ENCODE measurements around the gene ANKRD42. TPM values are rescaled to one million over a fixed set of nuclear protein-coding genes. Genes with fewer than 3 reads are reported as not detected.

Gene ANKRD42
- total and polyA plus RNA-seq, 9 of the 15 experiments (the other 6 are each of a cell fraction or from before 2014, with no cell fraction given): 2.8 to 9.1 (median 6.1) TPM

DNA sequence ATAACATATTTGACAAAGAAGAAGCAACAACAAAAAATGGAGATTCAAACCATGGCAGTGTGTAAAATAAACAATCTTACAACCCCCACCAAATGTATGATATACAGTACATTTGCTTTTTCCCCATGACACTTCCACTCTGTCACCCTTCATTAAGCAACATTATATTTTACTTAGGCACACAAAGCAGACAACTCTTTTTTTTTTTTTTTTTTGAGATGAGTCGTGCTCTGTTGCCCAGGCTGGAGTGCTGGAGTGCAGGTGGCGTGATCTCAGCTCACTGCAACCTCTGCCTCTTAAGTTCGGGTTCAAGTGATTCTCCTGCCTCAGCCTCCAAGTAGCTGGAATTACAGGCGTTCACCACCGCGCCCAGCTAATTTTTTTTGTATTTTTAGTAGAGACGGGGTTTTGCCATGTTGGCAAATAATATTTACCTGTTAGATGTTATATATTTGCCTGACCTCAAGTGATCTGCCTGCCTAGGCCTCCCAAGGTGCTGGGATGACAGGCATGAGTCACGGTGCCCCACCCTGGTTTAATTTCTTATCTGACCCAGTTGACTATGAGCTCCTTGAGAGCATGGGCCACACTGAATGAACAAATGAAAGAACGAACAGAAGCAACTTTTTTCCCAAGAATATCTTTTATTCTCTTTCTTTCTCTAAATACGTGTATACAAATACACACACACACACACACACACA, 42.1 kb upstream of the ANKRD42 start (continued):
- TF ChIP-seq, protein P1, sequence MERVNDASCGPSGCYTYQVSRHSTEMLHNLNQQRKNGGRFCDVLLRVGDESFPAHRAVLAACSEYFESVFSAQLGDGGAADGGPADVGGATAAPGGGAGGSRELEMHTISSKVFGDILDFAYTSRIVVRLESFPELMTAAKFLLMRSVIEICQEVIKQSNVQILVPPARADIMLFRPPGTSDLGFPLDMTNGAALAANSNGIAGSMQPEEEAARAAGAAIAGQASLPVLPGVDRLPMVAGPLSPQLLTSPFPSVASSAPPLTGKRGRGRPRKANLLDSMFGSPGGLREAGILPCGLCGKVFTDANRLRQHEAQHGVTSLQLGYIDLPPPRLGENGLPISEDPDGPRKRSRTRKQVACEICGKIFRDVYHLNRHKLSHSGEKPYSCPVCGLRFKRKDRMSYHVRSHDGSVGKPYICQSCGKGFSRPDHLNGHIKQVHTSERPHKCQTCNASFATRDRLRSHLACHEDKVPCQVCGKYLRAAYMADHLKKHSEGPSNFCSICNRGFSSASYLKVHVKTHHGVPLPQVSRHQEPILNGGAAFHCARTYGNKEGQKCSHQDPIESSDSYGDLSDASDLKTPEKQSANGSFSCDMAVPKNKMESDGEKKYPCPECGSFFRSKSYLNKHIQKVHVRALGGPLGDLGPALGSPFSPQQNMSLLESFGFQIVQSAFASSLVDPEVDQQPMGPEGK (CRISPR knock-in tag; IDR thresholded peaks at IDR 0.05; ENCODE audit: borderline replicate concordance): no peak
- TF ChIP-seq RBM25 (IDR thresholded peaks at IDR 0.05; ENCODE audit: low read depth, low read length, severe bottlenecking) (no peak), RHOXF2B (CRISPR knock-in tag; conservative IDR thresholded peaks at IDR 0.05) (no peak), KLF6 (CRISPR knock-in tag; IDR thresholded peaks at IDR 0.05; ENCODE audit: borderline replicate concordance) (no peak), PCBP1 (IDR thresholded peaks at IDR 0.05; ENCODE audit: low read depth, low read length, poor library complexity, severe bottlenecking) (no peak), EHMT2 (IDR thresholded peaks at IDR 0.05) (no peak; the same call in 1 of the 2 replicates), ZNF133 (CRISPR knock-in tag; IDR thresholded peaks at IDR 0.05) (no peak)
- TF ChIP-seq, protein P2, sequence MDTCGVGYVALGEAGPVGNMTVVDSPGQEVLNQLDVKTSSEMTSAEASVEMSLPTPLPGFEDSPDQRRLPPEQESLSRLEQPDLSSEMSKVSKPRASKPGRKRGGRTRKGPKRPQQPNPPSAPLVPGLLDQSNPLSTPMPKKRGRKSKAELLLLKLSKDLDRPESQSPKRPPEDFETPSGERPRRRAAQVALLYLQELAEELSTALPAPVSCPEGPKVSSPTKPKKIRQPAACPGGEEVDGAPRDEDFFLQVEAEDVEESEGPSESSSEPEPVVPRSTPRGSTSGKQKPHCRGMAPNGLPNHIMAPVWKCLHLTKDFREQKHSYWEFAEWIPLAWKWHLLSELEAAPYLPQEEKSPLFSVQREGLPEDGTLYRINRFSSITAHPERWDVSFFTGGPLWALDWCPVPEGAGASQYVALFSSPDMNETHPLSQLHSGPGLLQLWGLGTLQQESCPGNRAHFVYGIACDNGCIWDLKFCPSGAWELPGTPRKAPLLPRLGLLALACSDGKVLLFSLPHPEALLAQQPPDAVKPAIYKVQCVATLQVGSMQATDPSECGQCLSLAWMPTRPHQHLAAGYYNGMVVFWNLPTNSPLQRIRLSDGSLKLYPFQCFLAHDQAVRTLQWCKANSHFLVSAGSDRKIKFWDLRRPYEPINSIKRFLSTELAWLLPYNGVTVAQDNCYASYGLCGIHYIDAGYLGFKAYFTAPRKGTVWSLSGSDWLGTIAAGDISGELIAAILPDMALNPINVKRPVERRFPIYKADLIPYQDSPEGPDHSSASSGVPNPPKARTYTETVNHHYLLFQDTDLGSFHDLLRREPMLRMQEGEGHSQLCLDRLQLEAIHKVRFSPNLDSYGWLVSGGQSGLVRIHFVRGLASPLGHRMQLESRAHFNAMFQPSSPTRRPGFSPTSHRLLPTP (IDR thresholded peaks at IDR 0.05; ENCODE audit: borderline replicate concordance, extremely low read depth, insufficient read length): no peak
- TF ChIP-seq, protein P3, sequence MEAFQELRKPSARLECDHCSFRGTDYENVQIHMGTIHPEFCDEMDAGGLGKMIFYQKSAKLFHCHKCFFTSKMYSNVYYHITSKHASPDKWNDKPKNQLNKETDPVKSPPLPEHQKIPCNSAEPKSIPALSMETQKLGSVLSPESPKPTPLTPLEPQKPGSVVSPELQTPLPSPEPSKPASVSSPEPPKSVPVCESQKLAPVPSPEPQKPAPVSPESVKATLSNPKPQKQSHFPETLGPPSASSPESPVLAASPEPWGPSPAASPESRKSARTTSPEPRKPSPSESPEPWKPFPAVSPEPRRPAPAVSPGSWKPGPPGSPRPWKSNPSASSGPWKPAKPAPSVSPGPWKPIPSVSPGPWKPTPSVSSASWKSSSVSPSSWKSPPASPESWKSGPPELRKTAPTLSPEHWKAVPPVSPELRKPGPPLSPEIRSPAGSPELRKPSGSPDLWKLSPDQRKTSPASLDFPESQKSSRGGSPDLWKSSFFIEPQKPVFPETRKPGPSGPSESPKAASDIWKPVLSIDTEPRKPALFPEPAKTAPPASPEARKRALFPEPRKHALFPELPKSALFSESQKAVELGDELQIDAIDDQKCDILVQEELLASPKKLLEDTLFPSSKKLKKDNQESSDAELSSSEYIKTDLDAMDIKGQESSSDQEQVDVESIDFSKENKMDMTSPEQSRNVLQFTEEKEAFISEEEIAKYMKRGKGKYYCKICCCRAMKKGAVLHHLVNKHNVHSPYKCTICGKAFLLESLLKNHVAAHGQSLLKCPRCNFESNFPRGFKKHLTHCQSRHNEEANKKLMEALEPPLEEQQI (IDR thresholded peaks at IDR 0.05): no peak
- TF ChIP-seq, protein P4, sequence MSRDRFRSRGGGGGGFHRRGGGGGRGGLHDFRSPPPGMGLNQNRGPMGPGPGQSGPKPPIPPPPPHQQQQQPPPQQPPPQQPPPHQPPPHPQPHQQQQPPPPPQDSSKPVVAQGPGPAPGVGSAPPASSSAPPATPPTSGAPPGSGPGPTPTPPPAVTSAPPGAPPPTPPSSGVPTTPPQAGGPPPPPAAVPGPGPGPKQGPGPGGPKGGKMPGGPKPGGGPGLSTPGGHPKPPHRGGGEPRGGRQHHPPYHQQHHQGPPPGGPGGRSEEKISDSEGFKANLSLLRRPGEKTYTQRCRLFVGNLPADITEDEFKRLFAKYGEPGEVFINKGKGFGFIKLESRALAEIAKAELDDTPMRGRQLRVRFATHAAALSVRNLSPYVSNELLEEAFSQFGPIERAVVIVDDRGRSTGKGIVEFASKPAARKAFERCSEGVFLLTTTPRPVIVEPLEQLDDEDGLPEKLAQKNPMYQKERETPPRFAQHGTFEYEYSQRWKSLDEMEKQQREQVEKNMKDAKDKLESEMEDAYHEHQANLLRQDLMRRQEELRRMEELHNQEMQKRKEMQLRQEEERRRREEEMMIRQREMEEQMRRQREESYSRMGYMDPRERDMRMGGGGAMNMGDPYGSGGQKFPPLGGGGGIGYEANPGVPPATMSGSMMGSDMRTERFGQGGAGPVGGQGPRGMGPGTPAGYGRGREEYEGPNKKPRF (IDR thresholded peaks at IDR 0.05; ENCODE audit: low read depth, low read length): no peak
- TF ChIP-seq, protein P5, sequence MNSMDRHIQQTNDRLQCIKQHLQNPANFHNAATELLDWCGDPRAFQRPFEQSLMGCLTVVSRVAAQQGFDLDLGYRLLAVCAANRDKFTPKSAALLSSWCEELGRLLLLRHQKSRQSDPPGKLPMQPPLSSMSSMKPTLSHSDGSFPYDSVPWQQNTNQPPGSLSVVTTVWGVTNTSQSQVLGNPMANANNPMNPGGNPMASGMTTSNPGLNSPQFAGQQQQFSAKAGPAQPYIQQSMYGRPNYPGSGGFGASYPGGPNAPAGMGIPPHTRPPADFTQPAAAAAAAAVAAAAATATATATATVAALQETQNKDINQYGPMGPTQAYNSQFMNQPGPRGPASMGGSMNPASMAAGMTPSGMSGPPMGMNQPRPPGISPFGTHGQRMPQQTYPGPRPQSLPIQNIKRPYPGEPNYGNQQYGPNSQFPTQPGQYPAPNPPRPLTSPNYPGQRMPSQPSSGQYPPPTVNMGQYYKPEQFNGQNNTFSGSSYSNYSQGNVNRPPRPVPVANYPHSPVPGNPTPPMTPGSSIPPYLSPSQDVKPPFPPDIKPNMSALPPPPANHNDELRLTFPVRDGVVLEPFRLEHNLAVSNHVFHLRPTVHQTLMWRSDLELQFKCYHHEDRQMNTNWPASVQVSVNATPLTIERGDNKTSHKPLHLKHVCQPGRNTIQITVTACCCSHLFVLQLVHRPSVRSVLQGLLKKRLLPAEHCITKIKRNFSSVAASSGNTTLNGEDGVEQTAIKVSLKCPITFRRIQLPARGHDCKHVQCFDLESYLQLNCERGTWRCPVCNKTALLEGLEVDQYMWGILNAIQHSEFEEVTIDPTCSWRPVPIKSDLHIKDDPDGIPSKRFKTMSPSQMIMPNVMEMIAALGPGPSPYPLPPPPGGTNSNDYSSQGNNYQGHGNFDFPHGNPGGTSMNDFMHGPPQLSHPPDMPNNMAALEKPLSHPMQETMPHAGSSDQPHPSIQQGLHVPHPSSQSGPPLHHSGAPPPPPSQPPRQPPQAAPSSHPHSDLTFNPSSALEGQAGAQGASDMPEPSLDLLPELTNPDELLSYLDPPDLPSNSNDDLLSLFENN (IDR thresholded peaks at IDR 0.05; ENCODE audit: low read depth in 2 of 2, low read length in 2 of 2): no peak
